SJSA1 (cell line): ENCODE measurements around the gene EDN2. TPM values are rescaled to one million over a fixed set of nuclear protein-coding genes. Genes with fewer than 3 reads are reported as not detected.

ENCODE experiments used
- DNase-seq, 2 experiments: peaks; one replicate each; pipeline ENCODE4 v3.0.0-alpha.2; 2015 to 2020; ENCODE audit warnings: low spot score in 2 of 2, low read depth in 1 of 2
- H3K27ac ChIP-seq: fragments of 250-450 bp; sonication (Bioruptor Pico); 2 replicates; pipeline ENCODE4 v1.5.1; 2020; ENCODE audit warnings: mild to moderate bottlenecking, moderate library complexity
- H3K27me3 ChIP-seq: fragments of 250-450 bp; sonication (Bioruptor Pico); replicated peaks from 2 replicates; pipeline ENCODE4 v1.5.1; 2020; ENCODE audit warnings: mild to moderate bottlenecking, moderate library complexity
- H3K36me3 ChIP-seq: fragments of 250-450 bp; sonication (Bioruptor Pico); 2 replicates; pipeline ENCODE4 v1.5.1; 2020; ENCODE audit warnings: mild to moderate bottlenecking
- H3K4me1 ChIP-seq: fragments of 250-450 bp; sonication (Bioruptor Pico); replicated peaks from 2 replicates; pipeline ENCODE4 v1.6.1; 2021; ENCODE audit warnings: mild to moderate bottlenecking
- H3K4me3 ChIP-seq: fragments of 250-450 bp; sonication (Bioruptor Pico); 2 replicates; pipeline ENCODE4 v1.5.1; 2020; ENCODE audit warnings: mild to moderate bottlenecking
- H3K9me3 ChIP-seq: fragments of 250-450 bp; sonication (Bioruptor Pico); replicated peaks from 2 replicates; pipeline ENCODE4 v1.5.1; 2020; ENCODE audit warnings: mild to moderate bottlenecking
- total RNA-seq: library from RNA; depleted of rRNA; stranded (reverse); fragments of >200 nt; shearing (Covaris generic); gene quantifications from 2 replicates; pipeline ENCODE4 v1.2.3, GENCODE V29; 2014

The EDN2 gene
- total RNA-seq, 1 experiment from 2014 or later, result 6.7 TPM

GRCh38 chr1:41488040-41488951, 3.8 kb upstream of the EDN2 start:
- Histone ChIP-seq H3K4me1 (peaks cover 90% of the 10 kb centered on the region), H3K27ac (peak overlapping the region; percentile 98), H3K27me3 (no peaks in the 10 kb centered on the region), H3K4me3 (peak overlapping the region; percentile 50), H3K36me3 (peaks cover 54% of the 10 kb centered on the region), H3K9me3 (no peaks in the 10 kb centered on the region)
- DNase-seq, result peak; percentile 88 to 95

DNA sequence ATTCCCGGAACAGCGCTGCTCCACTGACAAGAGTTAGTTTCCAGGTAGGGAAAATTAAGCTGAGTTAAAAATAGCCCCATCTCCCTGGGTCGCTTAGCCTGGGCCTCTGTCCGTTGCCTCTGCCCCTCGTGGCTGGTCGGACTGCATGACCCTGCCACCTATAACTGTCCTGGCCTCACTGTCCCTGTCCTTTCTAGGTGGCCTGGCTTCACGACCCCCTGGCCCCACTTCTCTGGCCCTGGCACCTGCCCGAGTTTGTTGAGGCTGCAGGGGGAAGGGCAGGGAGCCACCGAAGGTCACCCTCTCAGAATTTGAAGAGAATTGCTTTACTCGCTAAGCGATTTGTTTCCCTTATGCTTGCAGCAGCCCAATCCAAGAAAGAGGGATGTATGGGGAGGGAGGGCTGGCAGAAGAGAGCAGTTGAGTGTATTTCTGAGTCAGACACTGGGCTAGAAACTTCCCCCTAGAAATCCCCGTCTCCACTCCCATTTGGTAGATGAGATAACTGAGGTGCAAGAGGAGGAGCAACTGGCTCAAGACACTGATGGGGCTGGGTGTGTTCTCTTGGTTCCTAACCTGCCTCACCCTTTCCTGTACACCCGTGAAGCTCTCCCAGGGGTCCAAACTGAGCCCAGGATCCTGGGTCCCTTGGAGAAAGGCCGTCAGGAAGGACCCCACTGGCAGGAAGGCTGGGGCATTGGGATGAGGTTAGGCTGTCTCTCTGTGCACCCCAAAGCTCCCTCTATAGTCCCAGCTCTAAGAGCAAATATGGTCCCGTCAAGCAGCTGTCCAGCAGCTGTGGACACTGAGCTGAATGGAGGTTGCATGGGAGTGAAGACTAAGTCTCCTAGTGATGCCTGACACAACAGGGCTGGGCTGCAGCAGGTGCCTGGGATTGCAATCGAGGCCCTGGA, 2.9 kb upstream of the EDN2 start:
- peak; percentile 68 to 74 for DNase-seq
- Histone ChIP-seq H3K4me1 (peaks cover 90% of the 10 kb centered on the region), H3K9me3 (no peaks in the 10 kb centered on the region), H3K27ac (peak overlapping the region; percentile 98), H3K4me3 (peak overlapping the region; percentile 50), H3K36me3 (peaks cover 48% of the 10 kb centered on the region), H3K27me3 (no peaks in the 10 kb centered on the region)

DNA sequence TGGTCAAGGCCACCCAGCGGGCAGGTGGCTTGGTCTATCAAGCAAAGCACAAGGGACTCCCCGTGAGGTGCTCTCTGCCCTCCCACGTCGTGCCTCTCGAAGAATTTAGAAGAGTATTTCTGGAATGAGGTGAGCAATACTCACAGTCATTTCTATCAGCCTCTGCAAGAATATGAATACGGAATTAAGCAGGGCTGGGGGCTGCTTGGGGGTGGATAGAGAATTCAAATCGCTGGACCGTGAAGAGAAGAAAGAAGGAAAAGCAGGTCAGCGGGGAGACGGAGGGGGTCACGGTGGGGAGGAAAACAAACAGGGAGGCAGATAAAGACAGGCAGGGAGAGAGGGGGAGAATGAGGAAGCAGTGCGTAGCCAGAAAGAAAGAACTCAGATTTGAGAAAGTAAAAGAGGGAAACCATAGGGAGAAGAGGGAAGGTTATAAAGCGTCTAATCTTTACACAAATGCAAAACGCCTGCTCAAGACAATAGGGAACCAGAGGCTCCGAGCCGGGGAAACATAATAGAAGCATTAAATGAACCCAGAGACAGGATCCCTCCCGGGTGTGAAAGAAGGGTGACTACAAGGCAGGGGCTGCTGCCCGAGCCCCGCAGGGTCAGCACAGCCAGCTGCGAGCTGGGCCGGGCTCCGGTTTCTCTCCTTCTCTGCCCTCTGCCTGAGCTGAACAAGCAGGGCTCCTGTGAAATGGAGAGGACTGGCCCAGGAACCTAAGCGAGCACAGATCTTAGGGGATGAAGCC, 2.1 kb upstream of the EDN2 start:
- Histone ChIP-seq H3K27me3 (no peaks in the 10 kb centered on the region), H3K9me3 (no peaks in the 10 kb centered on the region), H3K36me3 (peaks cover 39% of the 10 kb centered on the region), H3K4me3 (peak overlapping the region; percentile 50), H3K27ac (peak overlapping the region; percentile 98), H3K4me1 (peaks cover 88% of the 10 kb centered on the region)
- peak; percentile 99 for DNase-seq

DNA sequence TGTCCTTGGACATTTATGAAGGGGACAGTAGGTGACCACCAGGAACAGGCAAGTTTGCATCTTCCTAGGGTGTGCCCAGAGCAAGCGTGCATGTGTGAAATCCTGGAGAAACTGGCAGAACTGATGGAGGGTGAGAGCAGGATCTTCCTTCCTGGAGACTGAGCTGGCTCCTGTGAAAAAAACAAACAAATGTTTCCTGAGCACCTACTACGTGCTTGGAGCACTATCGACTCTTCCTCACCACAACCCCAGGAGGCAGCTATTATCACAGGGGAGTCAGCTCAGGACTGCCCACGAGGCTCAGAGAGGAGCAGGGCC, 1.5 kb upstream of the EDN2 start:
- Histone ChIP-seq H3K27me3 (no peaks in the 10 kb centered on the region), H3K4me3 (no peak overlapping the region), H3K36me3 (peaks cover 34% of the 10 kb centered on the region), H3K9me3 (no peaks in the 10 kb centered on the region), H3K4me1 (peaks cover 82% of the 10 kb centered on the region), H3K27ac (peak overlapping the region; percentile 98)
- no peak for DNase-seq

DNA sequence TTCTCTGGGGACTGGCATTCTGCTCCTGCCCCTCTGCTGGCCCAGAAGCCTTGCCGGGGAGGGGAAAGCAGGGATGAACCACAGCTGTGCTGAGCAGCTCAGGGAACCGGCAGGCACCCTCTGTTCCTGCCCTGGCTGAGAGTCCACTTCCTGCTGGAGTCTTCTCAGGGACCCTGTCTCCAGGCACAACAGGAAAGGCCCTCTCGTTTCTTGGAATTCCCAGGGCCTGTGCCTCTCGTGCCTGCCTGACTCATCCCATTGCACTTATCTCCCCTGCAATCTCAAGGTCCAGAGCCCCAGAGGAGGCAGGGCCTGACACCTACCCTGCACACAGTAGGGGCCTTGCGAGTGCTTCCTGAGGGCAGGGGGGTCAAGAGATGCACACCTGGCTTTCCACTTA, 1.1 kb upstream of the EDN2 start:
- Histone ChIP-seq H3K27ac (peak overlapping the region; percentile 98), H3K9me3 (no peaks in the 10 kb centered on the region), H3K4me1 (peaks cover 78% of the 10 kb centered on the region), H3K4me3 (no peak overlapping the region), H3K36me3 (peaks cover 30% of the 10 kb centered on the region), H3K27me3 (no peaks in the 10 kb centered on the region)
- peak; percentile 93 to 96 for DNase-seq

DNA sequence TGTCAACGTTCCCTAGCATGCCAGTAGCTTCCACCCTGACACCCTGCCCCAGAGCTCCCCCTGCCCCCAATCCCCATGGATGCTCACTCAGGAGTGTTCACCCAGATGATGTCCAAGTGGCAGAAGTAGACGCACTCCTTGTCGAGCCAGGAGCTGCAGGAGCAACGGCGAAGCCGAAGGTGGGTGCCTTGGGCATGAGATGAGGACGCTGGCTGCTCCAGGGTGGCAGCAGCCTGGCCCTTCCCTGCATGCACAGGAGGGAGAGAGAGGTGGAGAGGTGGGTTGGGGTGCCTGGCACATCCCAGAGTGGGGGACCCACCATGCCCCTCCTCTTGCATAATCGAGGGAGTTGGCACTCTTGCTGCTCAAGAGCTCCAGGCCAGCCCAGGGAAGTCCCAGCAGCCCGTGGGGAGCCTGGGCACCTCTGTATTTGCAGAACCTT, 502 bp downstream of the EDN2 start:
- Histone ChIP-seq H3K27ac (no peak overlapping the region), H3K4me1 (peaks cover 66% of the 10 kb centered on the region), H3K4me3 (no peak overlapping the region), H3K36me3 (peaks cover 19% of the 10 kb centered on the region), H3K27me3 (no peaks in the 10 kb centered on the region), H3K9me3 (no peaks in the 10 kb centered on the region)
- no peak for DNase-seq

DNA sequence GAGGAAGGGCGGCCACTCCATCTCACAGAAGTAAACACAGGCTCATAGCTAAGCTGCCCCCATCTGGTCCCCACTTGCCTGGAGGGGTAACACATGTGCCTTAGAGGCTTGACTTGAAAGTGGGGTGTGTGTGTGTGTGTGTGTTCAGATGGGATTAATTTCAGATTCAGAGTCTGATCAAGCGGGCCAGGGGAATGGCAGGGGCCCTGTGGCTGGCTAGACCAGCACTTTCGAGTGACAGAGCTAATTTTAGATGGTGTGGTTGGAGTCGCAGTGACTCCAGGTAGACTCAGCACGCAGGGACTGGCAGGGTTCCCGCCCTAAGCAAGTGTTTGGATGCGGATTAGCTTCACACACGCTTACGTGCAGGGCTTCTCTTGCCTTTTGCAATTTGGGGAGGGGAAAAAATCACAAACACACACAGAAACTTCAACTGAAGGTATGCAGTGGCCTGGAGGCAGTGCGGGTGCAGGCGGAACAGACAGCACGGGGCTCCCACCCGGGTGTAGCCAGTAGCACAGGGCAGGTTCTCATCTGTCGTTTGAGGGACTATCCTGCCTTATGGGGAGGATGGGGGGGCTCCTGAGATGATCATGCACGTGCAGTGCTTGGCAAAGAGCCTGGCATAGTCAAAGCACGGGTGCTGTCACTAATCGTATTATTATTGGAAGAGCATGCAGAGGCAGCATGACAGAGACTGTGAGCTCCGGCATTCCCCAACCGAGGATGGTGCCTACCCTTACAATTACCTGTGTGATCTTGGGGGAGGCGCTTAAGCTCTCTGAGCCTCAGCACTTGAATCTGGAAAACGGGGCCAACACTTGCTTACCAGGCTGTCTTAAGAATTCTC, 1.3 kb downstream of the EDN2 start:
- no peak overlapping the region for H3K4me3 ChIP-seq
- H3K27me3 ChIP-seq, result no peaks in the 10 kb centered on the region
- H3K4me1 ChIP-seq, result peaks cover 59% of the 10 kb centered on the region
- no peak for DNase-seq
- peaks cover 14% of the 10 kb centered on the region for H3K36me3 ChIP-seq
- H3K27ac ChIP-seq, result no peak overlapping the region
- no peaks in the 10 kb centered on the region for H3K9me3 ChIP-seq

DNA sequence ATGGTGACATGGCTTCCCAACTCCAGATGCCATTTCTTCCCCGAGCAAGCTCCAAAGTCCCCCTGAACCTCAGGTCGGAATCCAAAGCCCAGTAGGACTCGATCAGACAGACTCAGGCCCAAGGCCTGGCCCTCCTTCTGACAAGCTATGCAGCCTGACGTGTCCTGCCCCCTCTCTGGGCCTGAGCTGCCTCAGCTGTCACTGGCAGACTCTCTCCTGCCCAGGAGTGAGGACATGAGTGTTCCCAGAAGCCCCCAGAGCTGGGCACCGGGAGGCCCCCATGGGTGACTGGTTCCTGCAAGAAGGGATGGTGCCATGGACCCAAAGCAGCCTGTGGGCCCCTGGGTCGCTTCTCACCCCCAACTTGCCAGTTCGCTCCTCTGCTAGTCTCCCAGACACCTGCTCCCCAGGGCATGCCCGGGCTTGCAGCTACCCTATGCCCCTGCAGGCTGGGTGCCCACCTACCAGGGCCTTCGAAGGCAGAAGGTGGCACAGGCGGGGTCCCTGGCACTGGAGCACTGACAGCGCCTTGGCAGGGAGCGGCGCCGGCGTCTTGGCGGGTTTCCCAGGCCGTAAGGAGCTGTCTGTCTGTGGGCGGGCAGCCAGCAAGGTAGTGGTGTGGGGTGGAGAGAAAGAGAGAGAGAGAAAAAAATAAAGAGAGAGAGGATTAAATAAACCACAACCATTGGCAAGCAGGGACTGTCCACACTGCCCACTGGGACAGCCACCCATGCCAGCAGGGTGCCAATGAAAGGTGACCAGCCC, 2.3 kb downstream of the EDN2 start:
- H3K4me3 ChIP-seq, result no peak overlapping the region
- H3K27ac ChIP-seq, result no peak overlapping the region
- H3K27me3 ChIP-seq, result no peaks in the 10 kb centered on the region
- DNase-seq, result peak; percentile 53 to 74
- H3K36me3 ChIP-seq, result peaks cover 5% of the 10 kb centered on the region
- H3K9me3 ChIP-seq, result no peaks in the 10 kb centered on the region
- H3K4me1 ChIP-seq, result peaks cover 48% of the 10 kb centered on the region

- H3K4me3 ChIP-seq, result no peak overlapping the region
- H3K36me3 ChIP-seq, result no peaks in the 10 kb centered on the region
- DNase-seq, result no peak
- H3K4me1 ChIP-seq, result peaks cover 44% of the 10 kb centered on the region
- H3K9me3 ChIP-seq, result no peaks in the 10 kb centered on the region
- H3K27me3 ChIP-seq, result no peaks in the 10 kb centered on the region
- no peak overlapping the region for H3K27ac ChIP-seq
These were observed 3.2 kb downstream of the EDN2 start for GRCh38 chr1:41481109-41481775.

- DNase-seq, result no peak
- Histone ChIP-seq H3K36me3 (no peaks in the 10 kb centered on the region), H3K4me1 (peaks cover 45% of the 10 kb centered on the region), H3K4me3 (no peak overlapping the region), H3K27me3 (no peaks in the 10 kb centered on the region), H3K27ac (no peak overlapping the region), H3K9me3 (no peaks in the 10 kb centered on the region)
These were observed 4.0 kb downstream of the EDN2 start for GRCh38 chr1:41480204-41481108.

GRCh38 chr1:41479808-41480160, 4.7 kb downstream of the EDN2 start:
- peaks cover 39% of the 10 kb centered on the region for H3K4me1 ChIP-seq
- no peaks in the 10 kb centered on the region for H3K9me3 ChIP-seq
- no peaks in the 10 kb centered on the region for H3K27me3 ChIP-seq
- no peak for DNase-seq
- H3K4me3 ChIP-seq, result no peak overlapping the region
- H3K36me3 ChIP-seq, result no peaks in the 10 kb centered on the region
- H3K27ac ChIP-seq, result no peak overlapping the region
